Measurements from ENCODE around the gene ERCC6L. TPM values are rescaled to one million over a fixed set of nuclear protein-coding genes. Genes with fewer than 3 reads are reported as not detected.

ERCC6L gene
- total and polyA plus RNA-seq, 2 donors from 2014 or later = 0.16 TPM; not detected in 1

Other genes starting within 250 kb of the ERCC6L start
- 6.9 TPM for gene RTL5, start 107.1 kb downstream of the ERCC6L start, total RNA-seq
- 5.7 TPM for gene RTL5, start 107.1 kb downstream of the ERCC6L start, polyA plus RNA-seq (ENCODE audit: insufficient read depth, low read depth, low replicate concordance)
- gene PIN4, start 57.3 kb downstream of the ERCC6L start, total RNA-seq = 11.0 TPM
- 50.9 TPM for gene PIN4, start 57.3 kb downstream of the ERCC6L start, polyA plus RNA-seq (ENCODE audit: insufficient read depth, low read depth, low replicate concordance)
- gene RPS4X, start 38.2 kb upstream of the ERCC6L start, total RNA-seq = 1,027 TPM
- 1,047 TPM for gene RPS4X, start 38.2 kb upstream of the ERCC6L start, polyA plus RNA-seq (ENCODE audit: insufficient read depth, low read depth, low replicate concordance)
- gene CITED1, start 66.9 kb upstream of the ERCC6L start, total RNA-seq = 3.8 TPM
- gene CITED1, start 66.9 kb upstream of the ERCC6L start, polyA plus RNA-seq (ENCODE audit: insufficient read depth, low read depth, low replicate concordance) = 1.5 TPM

All from kidney (tissue), 2 donors.